ENCODE measurements around the gene KIAA1614.

The KIAA1614 gene

DNA sequence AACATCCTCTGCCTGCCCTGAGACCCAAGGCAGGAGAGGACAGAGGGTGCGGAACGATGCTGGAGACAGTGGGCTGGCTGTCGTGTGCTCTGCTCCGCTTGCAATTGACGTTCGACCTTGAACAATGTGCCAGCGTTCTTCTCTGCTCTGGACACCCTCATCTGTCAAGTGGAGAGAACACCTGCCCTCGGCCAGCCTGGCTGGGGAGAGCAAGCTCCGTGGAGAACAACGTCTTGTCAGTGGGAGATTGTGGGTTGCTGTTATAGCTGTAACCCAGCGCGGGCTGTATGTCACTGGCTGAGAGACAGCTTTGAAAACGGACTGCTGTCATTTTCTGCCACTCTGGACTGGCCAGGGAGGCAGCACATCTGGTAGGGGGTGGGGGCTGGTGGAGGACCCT lies 14.7 kb downstream of the KIAA1614 start:
- DNase-seq = peak; percentile 75

DNA sequence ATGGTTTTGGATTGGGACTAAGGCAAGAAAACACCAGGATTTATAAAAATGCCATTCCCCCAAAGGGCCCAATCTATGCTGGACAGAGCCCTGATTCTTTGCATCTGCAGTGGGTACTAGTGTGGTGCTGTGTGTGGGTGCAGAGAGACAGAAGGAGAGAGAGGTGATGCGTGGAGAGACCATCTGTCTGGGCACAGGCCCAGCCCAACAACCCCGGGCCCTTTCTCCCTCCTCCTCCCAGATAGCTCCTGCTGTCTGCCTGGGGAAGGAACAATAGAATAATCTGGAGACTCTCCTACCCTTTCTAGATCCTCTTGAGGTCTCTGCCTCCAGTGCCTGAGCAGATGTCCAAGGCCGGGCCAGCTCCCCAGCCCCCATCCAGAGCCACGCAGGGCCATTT lies 15.1 kb downstream of the KIAA1614 start:
- peak; percentile 82 for DNase-seq

DNA sequence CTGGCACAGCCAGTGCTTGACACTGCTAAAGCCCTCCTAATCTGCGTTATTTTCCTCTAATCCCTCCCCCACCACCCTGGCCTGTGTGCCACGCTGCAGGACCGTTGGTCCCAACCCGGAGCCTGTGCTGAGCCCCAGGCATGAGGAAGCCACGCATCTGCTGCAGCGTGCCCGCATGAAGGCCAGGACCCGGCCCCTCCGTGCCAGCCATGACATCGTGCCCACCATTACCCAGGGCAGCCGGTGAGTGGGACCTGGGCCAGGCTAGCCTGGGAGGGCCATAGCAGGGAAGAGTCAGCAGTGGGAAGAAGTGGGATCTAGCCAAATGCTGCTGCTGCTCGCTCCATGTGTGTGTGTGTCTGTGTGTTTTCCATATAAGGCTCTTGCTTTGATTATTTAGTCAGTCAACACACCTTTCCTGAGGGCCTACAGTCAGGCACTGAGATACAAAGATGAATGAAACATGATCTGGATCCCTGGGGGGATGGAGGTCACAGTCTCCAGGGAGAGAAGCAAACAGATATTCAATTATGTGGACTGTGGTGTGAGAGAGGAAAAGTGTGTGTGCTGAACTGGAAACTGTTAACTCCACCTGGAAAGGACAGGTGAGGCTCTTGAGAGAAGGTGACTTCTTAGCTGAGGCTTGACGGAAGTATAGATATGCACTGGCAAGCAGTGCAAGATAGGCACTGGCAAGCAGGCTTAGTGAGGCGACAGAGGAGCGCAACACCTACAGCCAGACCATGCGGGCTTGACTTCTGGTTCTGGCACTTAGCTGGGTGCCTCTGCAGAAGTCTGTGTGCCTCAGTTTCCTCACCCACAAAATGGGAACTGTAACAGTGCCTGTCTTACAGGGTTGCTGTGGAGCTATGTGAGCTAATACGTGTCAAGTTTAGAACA lies 15.9 kb downstream of the KIAA1614 start:
- peak; percentile 56 for DNase-seq

DNA sequence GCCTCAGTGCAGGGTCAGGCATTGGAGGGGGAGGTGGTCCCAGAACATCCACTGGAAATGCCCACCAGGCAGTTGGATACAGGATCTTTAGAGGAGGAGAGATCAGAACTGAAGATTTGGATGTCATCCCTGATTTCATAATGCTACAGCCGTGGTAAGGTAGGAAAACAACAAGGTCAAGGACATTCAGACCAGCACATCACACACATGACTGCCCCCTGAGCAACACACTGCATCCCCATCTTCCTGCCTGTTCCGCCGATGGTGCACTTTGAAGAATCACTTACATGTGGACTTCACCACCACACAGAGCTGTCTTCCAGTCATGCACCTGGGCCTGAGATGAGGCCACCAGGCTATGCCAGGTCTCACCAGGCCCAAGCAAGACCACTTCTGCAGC lies 16.7 kb downstream of the KIAA1614 start:
- DNase-seq = no peak

DNA sequence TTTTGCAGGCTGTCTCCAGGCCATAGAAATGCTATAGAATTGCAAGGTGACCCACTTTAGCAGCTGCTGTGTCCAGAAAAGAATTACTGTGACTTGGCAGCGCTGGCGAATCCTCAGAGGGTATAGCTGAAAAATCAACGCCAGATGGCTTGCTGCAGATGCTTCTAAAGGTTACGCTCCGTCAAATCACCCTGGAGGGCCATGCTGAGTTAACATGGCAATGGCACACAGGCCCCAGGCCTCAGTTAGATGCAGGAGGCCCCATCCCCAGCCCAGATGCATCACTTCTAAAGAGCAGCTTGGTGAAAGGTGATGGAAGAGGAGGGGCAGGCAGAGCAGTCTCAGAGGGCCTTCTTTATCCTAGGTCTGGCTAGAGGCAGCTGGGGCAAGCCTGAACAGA lies 18.0 kb downstream of the KIAA1614 start:
- DNase-seq = peak; percentile 80

DNA sequence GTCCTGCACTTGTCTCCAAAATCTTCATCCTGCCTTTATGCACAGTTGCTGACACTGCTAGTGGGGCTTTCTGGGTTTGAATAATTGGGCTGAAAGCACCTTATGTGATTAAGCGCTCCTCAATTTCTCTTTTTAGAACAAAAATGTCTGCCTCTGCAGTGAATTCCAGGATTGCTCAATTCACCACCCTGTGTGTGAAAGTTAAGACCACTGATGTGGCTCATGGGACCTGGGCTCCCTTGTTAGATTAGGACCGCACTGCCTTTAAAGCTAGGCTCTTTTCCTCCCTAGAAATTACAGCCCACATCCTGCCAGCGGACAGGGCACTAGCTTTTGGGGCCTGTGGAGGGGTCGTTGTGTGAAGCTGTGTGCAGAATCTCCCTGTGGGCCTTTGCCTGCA lies 18.8 kb downstream of the KIAA1614 start:
- no peak for DNase-seq

DNA sequence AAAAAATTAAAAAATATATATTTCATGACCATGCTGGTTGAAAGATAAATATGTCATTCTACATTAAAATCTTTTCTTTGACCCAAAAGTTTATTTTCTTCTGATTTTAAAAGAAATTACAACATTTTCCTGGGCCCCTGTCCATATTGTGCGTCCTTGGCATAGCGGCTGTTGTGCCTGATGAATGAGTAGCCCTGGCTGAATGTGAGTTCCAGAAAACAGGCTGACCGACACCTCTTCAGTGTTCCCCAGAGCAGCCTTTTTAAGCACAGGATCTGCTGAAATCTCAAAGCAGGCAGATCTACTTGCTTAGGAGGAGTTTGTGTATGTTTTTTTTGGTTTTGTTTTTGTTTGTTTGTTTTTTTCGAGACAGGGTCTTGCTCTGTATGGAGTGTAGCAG lies 19.7 kb downstream of the KIAA1614 start:
- no peak for DNase-seq

DNA sequence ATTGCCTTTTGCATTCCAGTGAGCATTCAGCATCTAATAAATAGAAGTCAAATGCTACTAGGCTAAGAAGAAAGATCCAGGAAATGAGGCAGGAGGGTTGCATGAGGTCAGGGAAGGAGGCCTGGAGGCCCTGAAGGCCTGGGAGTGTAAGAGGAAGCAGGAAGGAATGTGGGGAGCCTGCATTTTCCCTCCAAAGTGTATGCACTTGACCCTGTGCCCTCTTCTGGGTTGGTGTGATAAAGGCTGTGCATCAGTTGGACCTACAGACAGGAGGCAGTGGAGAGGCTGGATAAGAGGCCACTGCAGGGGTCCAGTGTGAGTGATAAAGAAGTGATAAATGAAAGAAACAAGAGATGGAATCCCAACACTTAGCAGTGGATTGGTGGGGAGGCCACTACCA lies 20.4 kb downstream of the KIAA1614 start:
- DNase-seq = no peak

DNA sequence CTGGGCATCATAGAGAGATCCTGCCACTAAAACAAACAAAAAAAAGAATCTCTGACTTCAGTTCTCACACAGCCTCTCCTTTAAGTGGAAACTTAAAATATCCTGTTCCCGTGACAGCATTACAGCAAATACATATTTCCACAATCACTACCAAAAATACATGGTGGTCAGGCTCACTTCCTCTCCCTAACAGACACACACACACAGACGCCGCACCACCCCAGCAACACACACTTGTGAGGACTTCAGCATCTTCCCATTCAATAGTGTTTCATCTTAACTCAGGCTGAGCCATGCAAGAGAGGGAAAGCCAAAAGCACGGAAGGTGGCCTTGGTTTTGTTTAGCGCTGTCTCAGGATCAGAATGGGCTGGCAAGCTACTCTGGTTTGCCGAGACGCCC lies 21.9 kb downstream of the KIAA1614 start:
- no peak for DNase-seq

DNA sequence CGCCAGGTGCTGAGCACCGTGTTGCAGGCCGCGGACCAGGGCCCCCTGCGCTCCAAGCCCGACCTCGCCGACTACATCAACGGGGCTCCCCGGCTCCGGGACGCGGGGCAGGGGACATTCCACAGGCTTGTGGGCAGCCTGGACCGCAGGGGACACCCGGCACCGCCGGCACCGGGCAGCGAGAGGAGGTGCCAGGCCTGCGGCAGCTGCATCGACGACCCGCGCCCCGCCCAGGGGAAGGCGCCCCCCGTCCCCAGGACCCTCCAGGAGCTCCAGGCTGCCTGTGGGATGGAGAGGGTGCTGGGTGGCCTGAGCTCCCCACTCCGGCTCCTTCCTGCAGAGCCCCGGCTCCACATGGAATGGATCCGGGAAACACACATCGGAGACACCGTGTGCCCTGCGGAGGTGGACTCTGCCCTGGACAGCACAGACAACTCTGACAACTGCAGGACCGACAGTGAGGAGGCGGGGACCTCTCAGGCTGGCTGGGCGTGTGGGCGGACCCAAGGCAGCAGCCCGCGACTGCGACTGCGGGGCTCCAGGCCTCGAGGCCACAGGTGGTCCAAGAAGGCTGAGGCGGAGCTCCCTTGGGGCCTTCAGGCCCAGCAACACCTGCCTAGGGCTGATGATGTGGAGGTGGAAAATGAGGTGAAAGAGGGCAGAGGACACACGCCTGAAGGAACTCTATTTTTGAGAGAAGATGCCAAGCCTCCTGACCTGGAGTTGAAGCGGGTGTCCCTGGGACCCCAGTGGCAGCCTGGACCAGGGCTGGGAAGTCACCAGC lies 22.8 kb downstream of the KIAA1614 start:
- DNase-seq = no peak

DNA sequence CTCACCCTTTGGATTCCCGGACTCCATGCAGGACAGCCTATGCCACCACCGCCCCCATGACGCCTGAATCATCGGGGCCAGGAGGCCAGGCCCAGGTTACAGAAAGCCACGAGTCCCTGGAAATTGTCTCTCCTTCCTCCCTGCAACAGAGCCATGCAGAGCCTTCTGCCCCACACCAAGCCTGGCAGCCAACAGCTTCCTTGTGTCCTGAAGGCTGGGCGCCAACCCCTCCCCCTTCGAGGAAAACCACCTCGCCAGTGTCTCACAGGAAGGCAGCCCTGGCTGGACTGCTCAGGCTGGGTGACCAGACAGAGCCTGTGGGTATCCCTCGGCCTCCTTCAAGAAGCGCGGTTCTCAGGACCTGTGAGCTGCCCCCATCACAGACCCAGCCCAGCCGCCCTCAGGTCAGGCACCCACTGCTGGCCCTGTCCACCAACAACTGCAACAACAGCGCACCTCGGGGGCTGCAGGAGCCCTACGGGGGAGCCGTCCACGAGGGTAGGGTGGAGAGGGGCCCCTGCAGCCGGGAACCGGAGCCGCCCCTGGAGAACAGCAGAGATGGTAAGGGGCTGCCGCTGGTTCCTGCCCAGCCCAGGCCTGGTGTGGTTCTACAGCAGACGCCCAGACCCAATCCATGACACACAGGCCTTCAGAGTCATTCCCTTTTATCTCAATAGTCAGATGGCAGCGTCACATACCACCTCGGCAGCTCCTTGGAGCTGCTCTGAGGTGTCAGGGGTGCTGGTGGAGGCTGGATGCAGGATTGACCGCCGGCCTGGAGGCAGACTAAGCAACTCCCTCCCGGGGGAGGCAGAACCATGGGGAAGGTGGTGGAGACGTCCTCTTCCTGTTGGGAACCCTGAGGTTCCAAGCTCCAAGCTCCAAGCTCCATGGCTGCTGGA lies 23.7 kb downstream of the KIAA1614 start:
- DNase-seq = no peak

DNA sequence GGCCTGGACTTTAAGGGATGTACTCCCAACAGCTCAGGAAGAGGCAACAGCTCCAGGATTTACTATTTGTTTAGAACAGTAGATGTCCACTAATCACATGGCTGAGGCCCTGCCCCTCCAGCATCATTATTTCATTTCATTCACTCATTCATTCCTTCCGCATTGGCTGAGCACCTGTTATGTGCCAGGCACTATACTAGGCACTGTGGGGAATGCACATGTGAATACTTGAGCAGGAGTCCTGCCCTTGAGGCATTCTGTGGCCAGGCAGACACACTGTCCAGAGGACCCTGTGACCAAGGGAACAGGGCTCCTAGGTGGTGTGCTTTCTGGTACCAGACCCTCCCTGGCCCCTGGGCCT lies 24.3 kb downstream of the KIAA1614 start:
- DNase-seq = no peak

DNA sequence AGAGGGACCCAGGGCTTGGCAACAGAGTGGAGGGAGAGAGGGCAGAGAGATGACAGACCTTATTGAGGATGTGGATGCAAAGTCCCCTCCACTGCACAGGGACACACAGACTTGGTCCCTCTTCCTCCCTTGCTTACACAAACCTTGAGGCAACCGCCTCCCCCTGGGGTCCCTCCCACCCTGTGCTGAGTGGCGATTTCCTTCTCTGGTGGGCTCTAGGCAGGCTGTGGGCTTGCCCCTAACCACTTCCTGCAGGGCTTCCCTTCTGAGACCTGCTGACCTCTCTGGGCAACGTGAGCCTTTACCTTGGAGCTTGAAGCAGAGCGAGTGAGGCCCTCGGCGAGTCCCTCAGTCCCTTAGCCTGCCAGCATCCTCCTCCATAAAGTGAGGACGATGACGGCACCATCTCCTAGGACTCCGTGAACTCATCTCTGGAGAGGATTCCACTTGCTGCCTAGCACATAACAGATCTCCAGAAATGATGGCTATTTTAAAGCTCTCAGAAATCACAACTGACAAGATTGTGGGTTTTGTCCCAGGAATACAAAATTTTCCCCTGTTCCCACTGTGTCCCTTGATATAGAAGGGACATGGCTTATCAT lies 25.0 kb downstream of the KIAA1614 start:
- no peak for DNase-seq

DNA sequence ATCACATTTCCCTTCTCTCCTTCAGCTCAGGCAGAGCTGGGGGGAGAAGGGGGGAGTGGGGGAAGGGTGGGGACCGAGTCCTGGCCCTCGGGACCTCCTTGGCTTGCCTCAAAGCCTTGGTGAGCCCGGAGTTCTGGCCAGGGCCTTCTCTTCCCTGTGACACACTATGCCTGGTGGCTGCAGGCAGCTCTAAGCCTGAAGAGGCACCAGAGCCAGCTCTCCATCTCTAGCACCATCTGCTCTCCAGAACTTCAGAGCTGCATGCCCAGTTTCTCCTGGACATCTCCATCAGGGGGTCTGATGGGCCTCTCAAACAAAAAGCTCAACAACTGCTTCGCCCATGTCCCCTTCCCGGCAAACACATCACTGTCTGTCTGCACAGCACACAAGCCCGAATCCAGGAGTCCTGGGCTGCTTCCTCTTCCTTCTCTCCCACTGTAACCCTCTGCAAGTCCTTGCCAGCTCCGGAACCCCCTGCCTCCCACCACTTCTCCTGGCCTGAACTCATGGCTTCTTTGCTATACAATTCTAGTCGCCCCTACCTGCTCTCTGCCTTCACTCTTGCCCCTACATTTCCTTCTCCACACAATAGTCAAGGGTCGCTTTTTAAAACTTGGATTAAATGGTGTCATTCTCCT lies 26.5 kb downstream of the KIAA1614 start:
- no peak for DNase-seq

DNA sequence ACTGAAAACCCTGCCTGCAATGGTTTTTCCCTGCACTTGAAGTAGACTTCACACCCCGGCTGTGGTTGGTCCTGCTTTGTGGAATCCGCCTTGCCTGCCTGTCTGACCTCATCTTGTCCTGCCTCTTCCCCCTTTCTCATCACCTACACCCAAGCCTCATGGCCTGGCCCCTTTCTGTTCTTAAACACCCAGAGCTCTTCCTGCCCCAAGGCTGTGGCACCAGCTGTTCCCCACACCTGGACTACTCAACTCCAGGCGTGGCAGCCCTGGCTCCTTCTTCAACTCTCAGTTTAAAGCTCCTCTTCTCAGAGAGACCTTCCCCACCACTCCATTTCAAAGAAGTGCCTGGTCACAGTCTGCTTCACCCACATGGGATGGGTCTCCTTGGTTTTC lies 27.0 kb downstream of the KIAA1614 start:
- no peak for DNase-seq

DNA sequence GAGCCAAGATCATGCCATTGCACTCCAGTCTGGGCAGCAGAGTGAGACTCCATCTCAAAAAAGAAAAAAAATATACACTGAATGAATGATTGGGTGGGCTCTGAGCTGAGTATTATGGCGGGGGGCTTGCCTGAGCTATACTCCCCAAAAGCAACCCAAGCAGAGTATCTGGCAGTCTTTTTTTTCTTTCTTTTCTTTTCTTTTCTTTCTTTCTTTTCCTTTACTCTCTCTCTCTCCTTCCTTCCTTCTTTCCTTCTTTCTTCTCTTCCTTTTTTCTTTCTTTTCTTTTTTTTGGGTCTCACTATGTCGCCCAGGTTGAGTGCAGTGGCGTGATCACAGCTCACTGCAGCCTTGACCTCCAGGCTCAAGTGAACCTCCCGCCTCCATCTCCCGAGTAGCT lies 27.7 kb downstream of the KIAA1614 start:
- DNase-seq = no peak

DNA sequence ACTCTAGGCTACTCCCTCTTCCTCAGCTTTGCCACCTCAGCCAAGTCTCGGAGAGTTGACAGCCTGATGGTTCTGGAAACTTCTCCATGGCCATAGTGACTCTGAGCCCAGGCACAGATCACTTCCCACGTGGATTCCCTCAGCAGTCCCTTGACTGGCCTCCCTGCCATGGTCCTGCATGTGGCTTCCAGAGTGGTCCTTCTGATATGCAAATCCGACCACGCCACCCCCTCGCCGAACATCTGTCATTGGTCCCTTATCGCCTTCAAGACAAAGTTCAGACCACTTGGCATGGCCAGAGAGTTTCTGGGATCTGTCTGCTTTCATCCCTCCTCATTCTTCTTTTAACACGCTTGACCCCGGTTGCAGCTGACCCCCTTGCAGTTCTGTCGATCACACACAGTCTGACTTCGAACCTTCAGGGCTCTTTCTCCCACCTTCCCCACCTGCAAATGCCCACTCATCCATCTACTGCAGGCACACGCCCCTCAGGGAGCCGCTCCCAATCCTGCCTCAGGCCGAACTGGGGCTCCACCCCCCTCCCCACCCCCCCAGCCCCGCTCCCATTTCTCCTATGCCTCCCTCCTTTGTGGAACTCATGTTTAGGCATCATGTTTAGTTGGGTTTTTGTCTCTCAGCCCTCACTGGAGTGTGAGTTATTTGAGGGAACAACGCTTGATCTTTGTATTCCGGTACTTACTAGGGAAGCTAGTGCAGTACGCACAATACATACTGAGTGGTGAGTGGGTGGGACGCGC lies 29.0 kb downstream of the KIAA1614 start:
- DNase-seq = no peak

DNA sequence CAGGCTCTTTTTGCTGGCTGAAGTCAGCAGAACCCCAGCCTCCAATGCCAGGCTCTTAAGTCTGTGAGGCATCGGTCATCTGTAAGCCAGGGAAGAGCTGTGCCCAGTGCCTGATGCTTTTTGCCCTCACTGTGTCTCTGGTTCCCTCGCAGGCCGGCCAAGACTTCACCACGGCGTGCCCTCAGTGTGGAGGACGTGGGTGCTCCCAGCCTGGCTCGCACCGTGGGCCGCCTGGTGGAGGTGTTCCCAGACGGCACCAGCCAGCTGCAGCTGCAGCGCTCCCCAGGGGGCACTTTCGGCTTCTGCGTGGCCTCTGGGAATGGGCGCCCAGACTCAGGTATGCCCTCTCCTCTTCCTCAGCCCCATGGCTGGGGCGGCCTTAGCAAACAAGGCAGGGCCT lies 32.5 kb downstream of the KIAA1614 start:
- no peak for DNase-seq

DNA sequence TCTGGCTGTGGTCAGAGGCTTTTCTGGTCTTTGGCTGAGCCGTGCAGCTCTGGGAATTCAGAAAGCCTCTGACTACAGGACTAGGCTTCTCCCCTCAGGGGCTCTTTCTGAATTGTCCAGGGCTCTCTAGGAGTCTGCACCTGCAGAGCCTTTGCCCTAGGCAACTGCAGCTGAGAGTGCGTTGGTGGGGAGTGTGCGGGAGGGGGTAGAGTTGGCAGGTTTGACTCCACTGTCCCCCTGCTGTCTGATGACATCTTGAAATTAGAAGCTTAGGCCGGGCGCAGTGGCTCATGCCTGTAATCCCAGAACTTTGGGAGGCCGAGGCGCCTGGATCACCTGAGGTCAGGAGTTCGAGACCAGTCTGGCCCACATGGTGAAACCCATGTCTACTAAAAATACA lies 32.9 kb downstream of the KIAA1614 start:
- peak; percentile 27 for DNase-seq

DNA sequence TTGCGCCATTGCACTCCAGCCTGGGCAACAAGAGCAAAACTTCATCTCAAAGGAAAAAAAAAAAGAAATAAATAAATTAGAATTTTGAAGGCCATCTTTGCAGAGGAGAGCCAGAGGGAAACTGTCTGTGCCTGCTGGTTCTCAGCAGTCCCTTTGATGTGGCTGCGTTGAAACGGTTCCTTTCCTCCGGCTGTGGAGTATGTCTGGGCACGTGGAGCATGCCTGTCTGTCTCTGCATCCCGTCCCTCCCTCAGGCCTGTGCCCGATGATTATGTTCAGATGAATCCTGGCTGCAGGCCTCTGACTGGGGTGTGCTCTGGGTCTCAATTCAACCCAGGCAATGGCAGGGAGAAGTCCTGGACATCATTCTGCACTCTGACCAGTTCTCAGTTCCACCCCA lies 33.4 kb downstream of the KIAA1614 start:
- DNase-seq = no peak
